Measurements from ENCODE around the gene UTF1. TPM values are rescaled to one million over a fixed set of nuclear protein-coding genes. Genes with fewer than 3 reads are reported as not detected.

The UTF1 gene
- total and polyA plus RNA-seq, 2 of the 8 experiments (the other 6 are each of a cell fraction or from before 2014, with no cell fraction given), result 0.47 to 21.8 TPM

DNA sequence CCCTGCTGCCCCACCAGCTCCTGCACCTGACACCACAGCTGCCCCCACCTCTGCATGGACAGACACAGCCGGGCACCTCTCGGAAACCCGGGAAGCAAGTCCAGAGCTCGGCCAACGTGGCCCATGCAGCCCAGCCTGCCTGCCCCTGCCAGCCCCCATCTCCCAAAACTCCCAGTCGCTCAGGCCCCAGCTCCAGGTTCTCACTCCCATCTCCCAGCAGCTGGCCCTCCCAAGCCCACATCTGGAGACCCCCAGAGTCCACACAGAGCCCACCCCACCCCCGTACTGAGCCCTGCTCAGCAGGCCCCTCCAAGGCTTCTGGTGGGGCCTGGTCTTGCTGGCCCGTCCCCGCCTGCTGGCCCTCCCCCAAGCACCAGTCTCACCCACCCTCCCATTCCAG is 32.2 kb upstream of the UTF1 start:
- Histone ChIP-seq H3K14ac (ENCODE audit: insufficient read length) (no peak overlapping the region), H2AK5ac (ENCODE audit: low read depth, low read length) (no peak overlapping the region), H3K56ac (replicated peaks; ENCODE audit: insufficient read length, low read depth, low read length) (no peak overlapping the region), H2BK12ac (ENCODE audit: low read depth, low read length) (no peak overlapping the region), H3K4me1 (replicated peaks in 1 of 4; ENCODE audit: control insufficient read depth in 3 of 4, insufficient read depth in 4 of 4, low read length in 3 of 4) (no peaks in the 10 kb centered on the region), H3K79me2 (ENCODE audit: control insufficient read depth in 1 of 2, insufficient read depth in 2 of 2, low read length in 2 of 2) (no peaks in the 10 kb centered on the region), H2BK120ac (replicated peaks; ENCODE audit: low read depth, low read length) (no peak overlapping the region), H3K4me3 (ENCODE audit: extremely low read depth in 1 of 4, insufficient read depth in 2 of 4, low read depth in 3 of 4, low read length in 4 of 4) (no peak overlapping the region), H3K4me2 (ENCODE audit: insufficient read depth in 1 of 2, low read depth in 2 of 2, low read length in 2 of 2) (no peak overlapping the region), H3K27ac (ENCODE audit: low read depth, low read length) (no peak overlapping the region), H4K5ac (ENCODE audit: insufficient read length, low read depth, low read length) (no peak overlapping the region), H3K18ac (ENCODE audit: extremely low read depth, low read length) (no peak overlapping the region), H4K20me1 (replicated peaks in 1 of 2; ENCODE audit: control insufficient read depth in 1 of 2, insufficient read depth in 2 of 2, low read length in 2 of 2) (no peaks in the 10 kb centered on the region), H3K4ac (replicated peaks; ENCODE audit: insufficient read length, low read depth, low read length) (no peak overlapping the region), H3K79me1 (ENCODE audit: low read depth, low read length) (0 out of 2 replicates have a peak, but pooled peaks cover 2% of the 10 kb centered on the region), H3K9ac (replicated peaks in 1 of 4; ENCODE audit: extremely low read depth in 1 of 4, low read depth in 3 of 4, low read length in 3 of 4) (no peak overlapping the region), H3K23me2 (ENCODE audit: low read depth, low read length) (no peaks in the 10 kb centered on the region), H3K27me3 (replicated peaks in 1 of 4; ENCODE audit: control insufficient read depth in 3 of 4, extremely low read depth in 1 of 4, insufficient read depth in 3 of 4, low read length in 3 of 4) (no peaks in the 10 kb centered on the region), H3K36me3 (ENCODE audit: control insufficient read depth in 2 of 4, insufficient read depth in 4 of 4, low read length in 3 of 4) (peaks cover 0 to 4% (median 0%) of the 10 kb centered on the region in 4 experiments; a peak in 2 of 8 replicates), H2BK20ac (ENCODE audit: low read length) (no peak overlapping the region), H2AFZ (ENCODE audit: low read length) (no peak overlapping the region), H4K91ac (replicated peaks; ENCODE audit: insufficient read length, low read length) (no peak overlapping the region), H3K9me3 (ENCODE audit: insufficient read depth in 2 of 2, low read depth in 1 of 2, low read length in 1 of 2) (peaks cover 3 to 7% of the 10 kb centered on the region in 2 experiments; a peak in 3 of 4 replicates), H2BK5ac (ENCODE audit: low read depth, low read length) (no peak overlapping the region), H3K23ac (ENCODE audit: insufficient read length) (no peak overlapping the region), H4K8ac (ENCODE audit: extremely low read depth, insufficient read depth, low read length) (0 out of 2 replicates have a peak overlapping the region, but pooled peaks have one; percentile 35), H2BK15ac (ENCODE audit: low read length) (no peak overlapping the region; the same call in 1 of the 2 replicates)
- FAIRE-seq (no peak), DNase-seq (ENCODE audit: low read depth in 1 of 2, low spot score in 2 of 2) (no peak)
- 93% methylated on average over 8 of the region's 9 CpGs; no CpG with 5 or more reads in 1 of the 2 experiments for WGBS, 2 experiments (ENCODE audit: extremely low coverage in 1 of 2, insufficient coverage in 1 of 2, insufficient read length in 1 of 2, insufficient replicate concordance in 2 of 2, low coverage in 1 of 2, low lambda C conversion rate in 2 of 2, missing lambda C conversion rate in 1 of 2)
- ChIA-PET CTCF (ENCODE audit: partially characterized antibody) (interaction anchor here (0.6 to 4.5 kb wide), 18 partner anchors 9 to 294 kb away, joined by 3 to 40 read pairs (median 4); partner anchors contain the start of gene KNDC1), POLR2A (ENCODE audit: partially characterized antibody) (interaction anchor here (1.1 to 2.9 kb wide), 10 partner anchors 9 to 53 kb away, joined by 3 to 11 read pairs (median 6); no protein-coding TSS in a partner anchor)
- no peak for TF ChIP-seq CHD2 (IDR thresholded peaks at IDR 0.05; ENCODE audit: low read length)
- TF ChIP-seq TAF7 (optimal IDR thresholded peaks at IDR 0.05; ENCODE audit: borderline replicate concordance, low read depth, low read length), result no peak
- TF ChIP-seq, protein P1, sequence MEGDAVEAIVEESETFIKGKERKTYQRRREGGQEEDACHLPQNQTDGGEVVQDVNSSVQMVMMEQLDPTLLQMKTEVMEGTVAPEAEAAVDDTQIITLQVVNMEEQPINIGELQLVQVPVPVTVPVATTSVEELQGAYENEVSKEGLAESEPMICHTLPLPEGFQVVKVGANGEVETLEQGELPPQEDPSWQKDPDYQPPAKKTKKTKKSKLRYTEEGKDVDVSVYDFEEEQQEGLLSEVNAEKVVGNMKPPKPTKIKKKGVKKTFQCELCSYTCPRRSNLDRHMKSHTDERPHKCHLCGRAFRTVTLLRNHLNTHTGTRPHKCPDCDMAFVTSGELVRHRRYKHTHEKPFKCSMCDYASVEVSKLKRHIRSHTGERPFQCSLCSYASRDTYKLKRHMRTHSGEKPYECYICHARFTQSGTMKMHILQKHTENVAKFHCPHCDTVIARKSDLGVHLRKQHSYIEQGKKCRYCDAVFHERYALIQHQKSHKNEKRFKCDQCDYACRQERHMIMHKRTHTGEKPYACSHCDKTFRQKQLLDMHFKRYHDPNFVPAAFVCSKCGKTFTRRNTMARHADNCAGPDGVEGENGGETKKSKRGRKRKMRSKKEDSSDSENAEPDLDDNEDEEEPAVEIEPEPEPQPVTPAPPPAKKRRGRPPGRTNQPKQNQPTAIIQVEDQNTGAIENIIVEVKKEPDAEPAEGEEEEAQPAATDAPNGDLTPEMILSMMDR (IDR thresholded peaks at IDR 0.05; ENCODE audit: control extremely low read depth in 1 of 3, insufficient read depth in 1 of 3, low read depth in 1 of 3, low read length in 3 of 3), result no peak
- TF ChIP-seq SIN3A (conservative IDR thresholded peaks at IDR 0.05 in 1 of 2, IDR thresholded peaks at IDR 0.05 in 1 of 2; ENCODE audit: low read depth in 1 of 2, low read length in 2 of 2), result no peak
- TF ChIP-seq SIRT6 (IDR thresholded peaks at IDR 0.05; ENCODE audit: low read length), result no peak
- TF ChIP-seq GABPA (IDR thresholded peaks at IDR 0.05; ENCODE audit: borderline replicate concordance, insufficient read depth, low read length), result no peak
- TF ChIP-seq SP1 (IDR thresholded peaks at IDR 0.05; ENCODE audit: low read depth, low read length), result no peak
- TF ChIP-seq TEAD4 (IDR thresholded peaks at IDR 0.05; ENCODE audit: low read depth, low read length), result no peak
- no peak for TF ChIP-seq SIX5 (IDR thresholded peaks at IDR 0.05; ENCODE audit: low read depth, low read length)
- no peak for TF ChIP-seq RFX5 (IDR thresholded peaks at IDR 0.05; ENCODE audit: borderline replicate concordance, low read depth, low read length)
- no peak for TF ChIP-seq BCL11A (IDR thresholded peaks at IDR 0.05; ENCODE audit: low read depth in 2 of 2, low read length in 2 of 2)
- TF ChIP-seq CHD1 (IDR thresholded peaks at IDR 0.05; ENCODE audit: low read depth, low read length), result no peak
